Astrocyte (in vitro differentiated cells and primary cell): Measurements from ENCODE around the gene FBXO47.

Experiments
- EZH2 ChIP-seq: IDR thresholded peaks from 2 replicates; pipeline ENCODE4 v1.6.1; 2012; ENCODE audit warnings: mild to moderate bottlenecking, low read length, inconsistent platforms; ENCODE audit not compliant: insufficient read depth
- TF ChIP-seq, protein P1 (sequence below): IDR thresholded peaks from 2 replicates; pipeline ENCODE4 v1.5.1; 2011; ENCODE audit warnings: low read depth, mild to moderate bottlenecking, inconsistent platforms, low read length, moderate library complexity; ENCODE audit not compliant: insufficient read depth

DNA sequence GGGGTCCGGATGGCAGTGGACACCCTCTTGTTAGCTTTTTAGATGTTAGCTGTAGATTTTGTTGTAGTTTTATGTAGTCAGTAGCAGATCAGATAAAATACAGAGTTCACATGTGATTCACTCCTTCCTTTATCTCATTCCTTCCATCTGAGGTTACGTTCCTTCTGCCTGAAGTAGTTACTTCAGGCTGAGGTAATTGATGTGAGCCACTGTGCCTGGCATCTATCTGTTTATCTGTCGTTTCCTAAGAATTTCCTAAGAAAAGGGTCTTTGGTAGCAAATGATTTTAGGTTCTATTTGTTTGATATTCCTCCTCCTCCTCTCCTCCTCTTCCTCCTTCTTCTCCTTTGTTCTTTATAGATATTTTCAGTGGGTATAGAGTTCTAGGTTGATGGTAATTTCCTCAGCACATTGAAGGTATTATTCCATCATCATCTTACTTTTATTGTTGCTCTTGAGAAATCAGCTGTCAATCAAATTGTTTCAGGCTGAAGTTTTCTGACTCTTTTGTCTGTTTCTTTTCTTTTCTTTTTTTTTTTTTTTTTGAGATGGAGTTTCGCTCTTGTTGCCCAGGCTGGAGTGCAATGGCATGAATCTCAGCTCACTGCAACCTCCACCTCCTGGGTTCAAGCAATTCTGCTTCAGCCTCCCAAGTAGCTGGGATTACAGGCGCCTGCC lies 29.6 kb upstream of the FBXO47 start:
- TF ChIP-seq, protein P1, sequence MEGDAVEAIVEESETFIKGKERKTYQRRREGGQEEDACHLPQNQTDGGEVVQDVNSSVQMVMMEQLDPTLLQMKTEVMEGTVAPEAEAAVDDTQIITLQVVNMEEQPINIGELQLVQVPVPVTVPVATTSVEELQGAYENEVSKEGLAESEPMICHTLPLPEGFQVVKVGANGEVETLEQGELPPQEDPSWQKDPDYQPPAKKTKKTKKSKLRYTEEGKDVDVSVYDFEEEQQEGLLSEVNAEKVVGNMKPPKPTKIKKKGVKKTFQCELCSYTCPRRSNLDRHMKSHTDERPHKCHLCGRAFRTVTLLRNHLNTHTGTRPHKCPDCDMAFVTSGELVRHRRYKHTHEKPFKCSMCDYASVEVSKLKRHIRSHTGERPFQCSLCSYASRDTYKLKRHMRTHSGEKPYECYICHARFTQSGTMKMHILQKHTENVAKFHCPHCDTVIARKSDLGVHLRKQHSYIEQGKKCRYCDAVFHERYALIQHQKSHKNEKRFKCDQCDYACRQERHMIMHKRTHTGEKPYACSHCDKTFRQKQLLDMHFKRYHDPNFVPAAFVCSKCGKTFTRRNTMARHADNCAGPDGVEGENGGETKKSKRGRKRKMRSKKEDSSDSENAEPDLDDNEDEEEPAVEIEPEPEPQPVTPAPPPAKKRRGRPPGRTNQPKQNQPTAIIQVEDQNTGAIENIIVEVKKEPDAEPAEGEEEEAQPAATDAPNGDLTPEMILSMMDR: no peak
- no peak for TF ChIP-seq EZH2
